IPS DF 19.7 (cell line): ENCODE measurements around the gene DOK5.

ENCODE experiments used
- DNase-seq: peaks from one replicate; pipeline ENCODE4 v3.0.0-alpha.2; 2013; ENCODE audit warnings: low read depth, low spot score

Gene DOK5

GRCh38 chr20:54611708-54612412, 136.5 kb downstream of the DOK5 start:
- DNase-seq: no peak

DNA sequence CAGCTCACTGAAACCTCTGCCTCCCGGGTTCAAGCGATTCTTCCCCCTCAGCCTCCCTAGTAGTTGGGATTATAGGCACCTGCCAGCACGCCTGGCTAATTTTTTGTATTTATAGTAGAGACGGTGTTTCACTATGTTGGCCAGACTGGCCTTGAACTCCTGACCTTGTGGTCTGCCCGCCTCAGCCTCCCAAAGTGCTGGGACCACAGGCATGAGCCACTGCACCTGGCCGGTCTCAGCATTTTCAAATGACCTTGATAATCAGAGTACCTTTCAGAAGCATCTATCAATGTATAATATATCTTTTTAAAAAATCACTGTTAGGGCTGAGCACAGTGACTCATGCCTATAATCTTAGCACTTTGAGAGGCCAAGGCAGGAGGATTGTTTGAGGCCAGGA, 143.0 kb downstream of the DOK5 start:
- no peak for DNase-seq

GRCh38 chr20:54619181-54619580, 143.8 kb downstream of the DOK5 start:
- DNase-seq: no peak

- no peak for DNase-seq
Observed at GRCh38 chr20:54619682-54620081, 144.3 kb downstream of the DOK5 start.

DNA sequence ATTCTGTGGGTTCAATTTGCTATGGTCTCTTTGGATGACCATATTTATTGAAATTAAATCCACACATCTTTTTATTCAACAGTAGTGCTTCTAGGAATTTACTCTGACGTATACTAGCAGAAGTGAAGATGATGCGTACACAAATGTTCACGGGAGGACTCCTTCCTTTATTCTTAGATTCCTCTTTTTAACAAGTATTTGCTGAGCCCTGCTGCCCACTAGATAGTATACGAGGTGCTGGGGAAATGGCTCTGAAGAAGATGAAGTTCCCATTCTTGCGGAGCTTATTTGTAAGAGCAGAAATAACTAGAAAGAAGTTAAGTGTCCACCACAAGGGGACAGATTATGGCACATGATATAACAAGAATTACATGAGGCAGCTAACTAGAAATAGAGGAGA, 145.2 kb downstream of the DOK5 start:
- DNase-seq: no peak

GRCh38 chr20:54622333-54623295, 147.2 kb downstream of the DOK5 start:
- DNase-seq: no peak

GRCh38 chr20:54623991-54624569, 148.7 kb downstream of the DOK5 start:
- no peak for DNase-seq

GRCh38 chr20:54624706-54625390, 149.5 kb downstream of the DOK5 start:
- DNase-seq: no peak

DNA sequence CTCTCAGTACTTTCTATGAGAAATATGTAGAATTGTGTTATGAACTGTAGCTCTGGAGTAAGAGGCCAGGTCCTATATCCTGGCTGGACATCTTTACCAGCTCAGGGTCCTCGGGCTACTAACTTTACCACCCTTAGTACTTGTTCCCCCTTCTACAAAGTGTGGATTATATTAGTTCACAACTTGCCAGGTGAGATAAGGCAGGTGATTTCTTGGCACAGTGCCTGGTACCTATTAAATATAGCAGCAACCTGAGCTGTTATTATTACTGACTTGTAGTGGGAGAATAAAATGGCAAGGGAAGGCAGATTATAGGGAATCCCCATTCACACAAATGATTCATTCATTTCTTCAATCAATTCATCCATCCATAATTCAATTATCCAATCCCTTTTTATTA, 150.1 kb downstream of the DOK5 start:
- DNase-seq: no peak

DNA sequence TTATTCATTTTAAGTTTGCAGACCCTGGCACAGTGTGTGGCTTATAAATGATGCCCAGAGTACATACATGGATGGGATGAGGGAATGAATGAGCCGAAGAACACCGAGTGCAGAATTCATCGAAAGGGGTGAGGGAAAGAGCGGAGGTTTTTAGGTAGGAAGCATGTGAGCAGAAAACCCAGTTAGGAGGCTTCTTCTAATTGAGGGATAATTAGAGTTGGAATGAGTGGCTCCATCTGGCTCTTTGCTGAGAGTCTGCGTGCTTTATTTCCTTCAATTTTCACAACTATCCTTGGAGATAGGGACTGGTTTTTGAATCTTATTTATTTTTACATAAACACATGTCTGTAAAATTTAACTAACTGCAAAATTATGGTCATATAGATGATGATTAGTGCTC, 150.7 kb downstream of the DOK5 start:
- DNase-seq: no peak

DNA sequence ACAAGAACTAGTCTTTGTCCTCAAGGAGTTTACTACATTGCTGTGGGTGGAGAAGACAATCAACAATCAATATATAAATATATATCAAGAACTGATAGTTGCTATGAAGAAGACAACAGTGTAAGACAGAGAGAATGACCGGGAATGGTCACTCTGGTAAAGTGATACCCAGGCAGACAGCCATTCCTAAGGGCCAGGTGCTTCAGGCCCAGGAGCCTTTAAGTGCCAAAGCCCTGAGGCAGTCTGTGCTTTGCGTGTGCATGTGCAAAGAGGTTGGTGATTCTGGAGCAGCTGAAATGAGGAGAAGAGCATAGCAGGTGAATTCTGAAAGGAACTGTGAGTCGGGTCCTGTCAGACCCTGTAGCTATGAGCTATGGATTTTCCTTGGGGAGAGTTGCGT, 154.2 kb downstream of the DOK5 start:
- no peak for DNase-seq

DNA sequence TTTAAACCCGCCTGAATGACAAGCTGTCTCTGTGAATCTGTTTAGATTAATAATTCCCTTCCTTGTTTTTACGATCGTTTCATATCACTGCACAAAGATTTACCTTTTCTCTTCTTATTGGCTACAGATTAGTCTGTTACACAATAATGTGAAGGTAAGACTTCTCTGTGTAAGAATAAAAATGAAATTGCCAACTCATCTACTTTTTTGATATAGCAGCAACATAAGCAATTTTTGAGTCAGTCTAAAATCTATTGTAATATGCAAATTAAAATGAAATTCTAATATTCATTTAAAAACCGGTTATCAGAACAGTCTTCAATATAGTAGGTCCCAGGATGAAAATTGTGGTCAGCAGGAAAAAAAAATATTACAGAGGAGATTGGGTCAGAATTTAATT, 155.2 kb downstream of the DOK5 start:
- DNase-seq: no peak

DNA sequence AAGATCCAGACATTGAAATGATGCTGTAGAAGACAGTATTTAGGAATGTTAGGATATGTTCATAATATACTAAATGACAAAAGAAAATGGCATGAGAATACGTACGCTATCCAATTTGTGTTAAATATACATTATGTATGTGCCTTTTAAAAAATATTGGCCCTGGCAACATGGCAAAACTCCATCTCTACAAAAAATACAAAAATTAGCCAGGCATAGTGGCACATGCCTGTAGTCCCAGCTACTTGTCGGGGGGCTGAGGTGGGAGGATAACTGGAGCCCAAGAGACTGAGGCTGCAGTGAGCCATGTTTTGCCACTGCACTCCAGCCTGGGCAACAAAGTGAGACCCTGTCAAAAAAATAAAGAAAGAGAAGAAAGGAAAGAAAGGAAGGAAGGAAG, 155.7 kb downstream of the DOK5 start:
- no peak for DNase-seq

- no peak for DNase-seq
Observed at GRCh38 chr20:54633374-54634355, 158.3 kb downstream of the DOK5 start.

DNA sequence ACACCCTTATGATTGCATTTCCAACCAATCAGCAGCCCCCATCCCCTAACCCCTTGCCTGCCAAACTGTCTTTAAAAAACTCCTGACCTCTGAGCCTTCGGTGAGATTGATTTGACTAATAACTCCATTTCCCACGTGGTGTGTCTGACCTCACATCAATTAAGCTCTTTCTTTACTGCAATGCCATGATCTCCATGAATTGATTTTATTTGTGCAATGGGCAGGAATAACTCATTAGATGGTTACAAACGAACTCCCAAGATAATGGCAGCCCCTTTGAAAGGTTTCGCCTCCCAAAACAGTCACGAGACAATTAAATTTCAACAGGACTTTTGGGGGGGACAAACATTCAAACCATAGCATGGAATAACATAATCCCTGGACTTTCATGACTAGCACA, 161.2 kb downstream of the DOK5 start:
- DNase-seq: no peak

DNA sequence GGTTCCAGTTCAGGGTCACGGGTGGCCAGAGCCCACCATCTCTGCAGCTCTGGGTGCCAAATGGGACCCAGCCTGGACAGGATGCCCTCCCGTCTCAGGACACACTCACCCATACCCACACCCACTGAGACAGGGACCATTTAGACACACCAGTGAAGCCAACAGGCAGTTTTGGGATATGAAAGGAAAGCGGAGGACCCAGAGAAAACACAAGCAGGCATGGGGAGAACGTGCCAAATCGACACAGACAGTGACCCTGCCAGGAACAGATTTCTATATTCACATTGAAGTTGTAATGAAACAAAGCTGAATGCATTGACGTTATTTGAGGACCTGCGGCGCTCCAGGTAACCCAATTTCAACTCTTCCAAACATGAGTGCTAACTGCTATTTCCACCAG, 164.5 kb downstream of the DOK5 start:
- DNase-seq: no peak

DNA sequence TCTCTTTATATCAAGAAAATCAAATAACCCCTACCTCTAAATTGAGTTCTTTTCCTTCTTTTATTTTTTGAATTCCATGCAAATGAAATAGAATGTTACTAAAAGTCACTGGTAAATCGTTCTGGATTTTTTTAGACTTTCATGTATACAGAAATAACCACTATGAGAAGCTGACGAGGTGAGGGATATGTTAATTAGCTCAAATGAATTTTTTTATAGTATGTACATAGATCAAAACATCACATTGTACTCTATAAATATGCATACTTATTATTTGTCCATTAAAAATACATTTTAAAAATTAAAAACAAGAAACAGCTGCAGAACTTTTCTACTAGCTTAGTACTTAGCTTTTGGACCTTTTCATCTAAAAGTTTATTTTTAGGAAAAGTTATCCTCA, 165.4 kb downstream of the DOK5 start:
- no peak for DNase-seq

GRCh38 chr20:54642864-54643667, 167.7 kb downstream of the DOK5 start:
- no peak for DNase-seq

- DNase-seq: no peak
Observed at GRCh38 chr20:54643761-54644160, 168.4 kb downstream of the DOK5 start.
